ENCODE results near the gene WDR45B. TPM values are rescaled to one million over a fixed set of nuclear protein-coding genes. Genes with fewer than 3 reads are reported as not detected.
"Not testable (repeated sequence)": the region's sequence is repeated elsewhere in the genome, so short reads cannot be mapped to it uniquely, and the experiment has no call there.

The WDR45B gene
- total and polyA plus RNA-seq, 8 donors: 28.3 to 63.2 (median 46.9) TPM

DNA sequence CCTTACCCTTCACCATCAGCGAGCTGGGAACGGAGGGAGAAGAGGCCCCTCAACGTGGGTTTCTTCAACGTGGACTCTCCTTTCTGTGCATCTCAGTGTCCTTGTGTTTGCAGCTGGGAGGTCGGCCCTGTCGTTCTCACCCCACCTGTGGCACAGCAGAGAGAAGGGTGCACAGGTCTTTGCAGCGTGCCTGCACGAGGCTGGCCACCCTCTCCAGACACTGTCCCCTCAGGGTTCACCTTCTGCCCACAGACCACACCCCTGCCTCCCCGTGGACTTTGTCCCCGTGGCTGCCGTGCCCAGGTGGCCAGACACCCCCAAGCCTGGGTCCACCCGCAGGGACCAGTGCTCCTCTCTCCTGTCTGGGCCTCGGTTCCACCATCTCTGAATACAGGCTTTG is 7.3 kb upstream of the WDR45B start:
- H3K4me3 ChIP-seq: no peak overlapping the region
- FAIRE-seq: no peak
- no peaks in the 10 kb centered on the region for H3K27me3 ChIP-seq
- no peaks in the 10 kb centered on the region for H3K36me3 ChIP-seq
- ATAC-seq: no peak
- H3K27ac ChIP-seq: peak overlapping the region in 1 of 4 donors; percentile 54
- intact Hi-C loops (cut with DNase I): loop anchor here in 1 of 3 donors (10.0 kb wide), 1 partner anchor 119 kb away; no protein-coding TSS in a partner anchor
- peak in 1 of 6 donors; percentile 54 for DNase-seq
- 72 to 77% methylated on average over 13 of the region's 13 CpGs for WGBS, 2 donors
- H3K9me3 ChIP-seq: no peaks in the 10 kb centered on the region
- H3K4me1 ChIP-seq: no peaks in the 10 kb centered on the region
- TF ChIP-seq, protein P1, sequence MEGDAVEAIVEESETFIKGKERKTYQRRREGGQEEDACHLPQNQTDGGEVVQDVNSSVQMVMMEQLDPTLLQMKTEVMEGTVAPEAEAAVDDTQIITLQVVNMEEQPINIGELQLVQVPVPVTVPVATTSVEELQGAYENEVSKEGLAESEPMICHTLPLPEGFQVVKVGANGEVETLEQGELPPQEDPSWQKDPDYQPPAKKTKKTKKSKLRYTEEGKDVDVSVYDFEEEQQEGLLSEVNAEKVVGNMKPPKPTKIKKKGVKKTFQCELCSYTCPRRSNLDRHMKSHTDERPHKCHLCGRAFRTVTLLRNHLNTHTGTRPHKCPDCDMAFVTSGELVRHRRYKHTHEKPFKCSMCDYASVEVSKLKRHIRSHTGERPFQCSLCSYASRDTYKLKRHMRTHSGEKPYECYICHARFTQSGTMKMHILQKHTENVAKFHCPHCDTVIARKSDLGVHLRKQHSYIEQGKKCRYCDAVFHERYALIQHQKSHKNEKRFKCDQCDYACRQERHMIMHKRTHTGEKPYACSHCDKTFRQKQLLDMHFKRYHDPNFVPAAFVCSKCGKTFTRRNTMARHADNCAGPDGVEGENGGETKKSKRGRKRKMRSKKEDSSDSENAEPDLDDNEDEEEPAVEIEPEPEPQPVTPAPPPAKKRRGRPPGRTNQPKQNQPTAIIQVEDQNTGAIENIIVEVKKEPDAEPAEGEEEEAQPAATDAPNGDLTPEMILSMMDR (IDR thresholded peaks at IDR 0.05): no peak

DNA sequence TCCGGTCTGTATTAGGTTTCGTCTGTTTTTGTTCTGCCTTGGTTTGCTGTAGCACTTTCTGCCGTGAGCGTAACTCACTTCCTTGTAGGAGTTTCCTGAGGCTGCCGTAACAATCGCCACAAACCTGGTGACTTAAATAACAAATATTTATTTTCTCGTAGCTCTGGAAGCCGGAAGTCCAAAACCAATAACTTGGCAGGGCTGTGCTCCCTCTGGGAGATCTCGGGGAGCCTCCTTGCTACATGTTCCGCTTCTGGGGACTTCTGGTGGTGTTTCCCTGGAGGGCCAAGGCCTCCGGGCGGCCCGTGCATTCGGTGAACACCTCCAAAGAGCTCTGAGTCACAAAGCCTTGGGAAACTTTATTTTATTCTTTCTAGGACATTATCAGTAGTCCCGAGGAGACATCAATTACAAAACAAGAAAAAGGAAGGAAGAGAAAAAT is 6.8 kb upstream of the WDR45B start:
- ATAC-seq (peak in 3 of 4 donors; percentile 7 to 51 (median 17)), DNase-seq (peak in 2 of 6 donors; percentile 9 to 14), FAIRE-seq (no peak)
- Histone ChIP-seq H3K4me3 (no peak overlapping the region), H3K9me3 (no peaks in the 10 kb centered on the region), H3K36me3 (no peaks in the 10 kb centered on the region), H3K27ac (peak overlapping the region in 2 of 4 donors; percentile 39 to 54), H3K4me1 (no peaks in the 10 kb centered on the region), H3K27me3 (no peaks in the 10 kb centered on the region)
- TF ChIP-seq, protein P1 (IDR thresholded peaks at IDR 0.05): no peak
- intact Hi-C loops (cut with DNase I): loop anchor here in 1 of 3 donors (10.0 kb wide), 1 partner anchor 120 kb away; no protein-coding TSS in a partner anchor
- 70 to 72% methylated on average over 15 of the region's 15 CpGs for WGBS, 2 donors

GRCh38 chr17:82654611-82655010 is 6.4 kb upstream of the WDR45B start:
- ATAC-seq, H3K27me3 ChIP-seq, FAIRE-seq, H3K9me3 ChIP-seq, H3K36me3 ChIP-seq, H3K4me3 ChIP-seq, H3K4me1 ChIP-seq: not testable (repeated sequence)
- intact Hi-C loops (cut with DNase I): loop anchor here in 1 of 3 donors (10.0 kb wide), 1 partner anchor 120 kb away; no protein-coding TSS in a partner anchor
- H3K27ac ChIP-seq: peak overlapping the region in 2 of 4 donors; percentile 39 to 54
- 91 to 93% methylated on average over 6 of the region's 6 CpGs for WGBS, 2 donors
- peak in 1 of 6 donors; percentile 2 for DNase-seq

DNA sequence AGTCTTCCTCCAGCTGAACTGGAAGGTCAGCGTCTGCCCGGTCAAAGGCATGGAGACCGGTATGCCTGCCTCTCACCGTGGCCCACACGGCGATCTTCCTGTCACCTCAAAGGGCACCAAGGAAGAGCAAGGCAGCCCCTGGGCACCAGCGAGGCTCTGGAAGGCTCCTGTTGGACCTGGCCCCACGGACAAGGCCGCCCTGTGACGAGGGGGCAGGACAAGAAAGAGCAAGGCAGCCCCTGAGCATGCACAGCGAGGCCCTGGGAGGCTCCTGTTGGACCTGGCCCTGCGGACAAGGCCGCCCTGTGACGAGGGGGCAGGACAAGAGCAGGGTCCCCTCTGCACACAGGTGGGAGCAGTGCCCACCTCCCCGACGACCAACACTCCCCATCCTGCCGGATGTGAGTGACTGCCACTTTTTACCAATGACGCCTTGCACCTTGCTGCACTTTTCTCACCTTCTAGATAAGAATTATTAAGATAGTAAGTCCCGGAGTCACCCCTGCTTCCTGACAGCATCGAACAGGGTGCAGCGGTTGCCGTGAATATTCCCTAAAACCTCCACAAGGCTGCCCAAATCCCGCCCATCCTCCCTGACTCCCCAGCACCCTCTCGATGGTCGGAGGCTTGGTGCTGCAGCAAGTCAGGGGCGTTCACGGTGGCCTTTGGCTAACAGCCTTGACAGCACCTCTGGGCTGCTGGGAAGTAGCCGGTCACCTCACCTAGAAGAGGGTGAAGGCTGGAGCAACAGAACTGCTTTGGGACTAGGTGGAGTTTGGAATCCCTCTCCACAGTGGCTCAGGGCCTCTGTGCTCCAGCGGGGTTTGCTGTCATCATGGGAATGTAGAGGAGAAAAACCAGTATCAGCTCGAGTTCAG is 5.6 kb upstream of the WDR45B start:
- ATAC-seq: no peak
- DNase-seq: peak in 2 of 6 donors; percentile 20 to 53
- FAIRE-seq: no peak
- Histone ChIP-seq H3K4me1 (no peaks in the 10 kb centered on the region), H3K36me3 (no peaks in the 10 kb centered on the region), H3K4me3 (no peak overlapping the region), H3K27ac (no peak overlapping the region), H3K9me3 (no peaks in the 10 kb centered on the region), H3K27me3 (no peaks in the 10 kb centered on the region)
- intact Hi-C loops (cut with DNase I): loop anchor here in 1 of 3 donors (10.0 kb wide), 1 partner anchor 121 kb away; no protein-coding TSS in a partner anchor
- TF ChIP-seq, protein P1 (IDR thresholded peaks at IDR 0.05): no peak
- WGBS, 2 donors: 77 to 84% methylated on average over 30 of the region's 30 CpGs

DNA sequence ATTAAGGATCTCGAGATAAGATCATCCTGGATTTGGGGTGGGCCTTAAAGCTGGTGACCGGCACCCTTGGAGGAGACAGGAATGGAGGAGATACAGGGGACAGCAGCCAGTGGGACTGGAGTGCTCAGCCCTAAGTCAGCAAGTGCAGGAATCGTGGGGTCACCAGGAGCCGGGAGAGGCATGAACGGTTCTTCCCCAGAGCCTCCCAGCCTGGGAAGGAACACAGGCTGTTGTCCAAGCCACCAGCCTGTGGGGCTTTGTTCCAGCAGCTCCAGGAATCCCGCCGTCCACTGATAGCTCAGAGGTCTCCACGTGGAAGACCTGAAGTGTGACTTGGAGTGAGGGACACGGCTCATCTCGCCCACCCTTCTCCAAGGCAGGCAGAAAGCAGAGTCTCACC is 2.5 kb upstream of the WDR45B start:
- WGBS, 2 donors: 46 to 47% methylated on average over 10 of the region's 10 CpGs
- DNase-seq (peak in 2 of 6 donors; percentile 29 to 33), ATAC-seq (no peak), FAIRE-seq (no peak)
- Histone ChIP-seq H3K27ac (no peak overlapping the region), H3K4me1 (peaks cover 5 to 10% (median 9%) of the 10 kb centered on the region in 3 donors), H3K4me3 (no peak overlapping the region), H3K9me3 (no peaks in the 10 kb centered on the region), H3K36me3 (no peaks in the 10 kb centered on the region), H3K27me3 (no peaks in the 10 kb centered on the region)
- TF ChIP-seq, protein P1 (IDR thresholded peaks at IDR 0.05): no peak
- intact Hi-C loops (cut with DNase I): loop anchor here in 1 of 3 donors (10.0 kb wide), 1 partner anchor 124 kb away; no protein-coding TSS in a partner anchor
